GM12873 (cell line): ENCODE data around the gene GAS7.

Source experiments
- CTCF ChIP-seq: IDR thresholded peaks from 2 replicates; pipeline ENCODE4 v1.5.1; 2012; ENCODE audit warnings: low read depth, mild to moderate bottlenecking, moderate library complexity, low read length, control low read depth; ENCODE audit not compliant: insufficient read depth; ENCODE audit errors: missing control alignments

GAS7 gene

GRCh38 chr17:9944704-9945103 lies 253.7 kb downstream of the GAS7 start:
- TF ChIP-seq CTCF: no peak

- TF ChIP-seq CTCF: no peak
Observed at GRCh38 chr17:9943343-9943742, 255.1 kb downstream of the GAS7 start.

GRCh38 chr17:9942885-9943284 lies 255.5 kb downstream of the GAS7 start:
- TF ChIP-seq CTCF: no peak

- no peak for TF ChIP-seq CTCF
Observed at GRCh38 chr17:9941305-9941704, 257.1 kb downstream of the GAS7 start.

- no peak for TF ChIP-seq CTCF
Observed at GRCh38 chr17:9940841-9941240, 257.6 kb downstream of the GAS7 start.

- TF ChIP-seq CTCF: no peak
Observed at GRCh38 chr17:9938764-9939163, 259.6 kb downstream of the GAS7 start.

- TF ChIP-seq CTCF: no peak
Observed at GRCh38 chr17:9937901-9938300, 260.5 kb downstream of the GAS7 start.
